NCI-H1105 (cell line): ENCODE results near the gene GPR139.

Experiments
- DNase-seq: peaks from one replicate; lab custom pipeline; 2025; lab: John Stamatoyannopoulos, UW

The GPR139 gene

DNA sequence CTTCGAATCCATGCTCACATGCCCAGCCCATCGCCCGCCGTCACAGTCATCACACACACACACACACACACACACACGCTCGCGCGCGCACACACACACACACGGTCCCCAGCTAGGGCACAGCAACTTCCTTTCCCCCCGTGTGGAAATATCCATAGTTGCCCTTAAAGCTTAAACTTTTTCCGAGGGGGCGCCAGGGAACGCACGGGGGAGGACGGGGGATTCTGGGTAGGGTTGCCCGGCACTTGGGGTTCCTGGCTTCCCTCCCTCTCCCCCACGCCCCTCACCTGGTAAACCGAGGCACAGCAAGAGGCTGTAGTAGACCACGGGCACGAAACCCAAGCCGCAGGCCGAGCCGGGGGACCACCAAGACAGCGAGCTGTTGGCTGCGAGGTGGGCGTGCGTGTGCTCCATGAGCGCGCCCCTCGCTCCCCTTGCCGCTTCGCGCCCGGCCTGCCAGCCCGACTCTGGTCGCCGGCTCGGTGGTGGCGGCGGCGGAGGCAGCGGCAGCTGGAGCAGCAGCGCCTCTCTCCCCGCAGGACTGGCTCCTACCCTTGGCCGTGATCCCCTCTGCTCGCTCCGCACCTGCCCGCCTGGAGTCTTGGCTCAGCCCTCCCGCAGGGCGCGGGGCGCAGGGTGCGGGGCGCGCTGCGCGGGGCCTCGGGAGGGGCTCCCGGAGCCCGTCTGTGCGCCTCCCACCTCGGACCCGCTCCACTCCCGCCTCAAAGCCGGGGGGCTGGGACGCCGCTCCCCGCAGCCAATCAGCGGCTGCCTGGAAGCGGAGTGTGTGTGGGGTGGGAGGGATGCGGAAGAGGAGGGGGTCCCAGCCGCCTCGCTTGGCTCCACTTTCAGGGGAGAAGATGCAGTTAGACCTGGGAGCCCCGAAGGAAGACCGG is at the start of gene GPR139:
Gene GPR139 (minus strand): TSS at position 688 of the 896 bp plus-strand sequence. CDS start 274 bp downstream, at position 414.
- DNase-seq, result no peak

DNA sequence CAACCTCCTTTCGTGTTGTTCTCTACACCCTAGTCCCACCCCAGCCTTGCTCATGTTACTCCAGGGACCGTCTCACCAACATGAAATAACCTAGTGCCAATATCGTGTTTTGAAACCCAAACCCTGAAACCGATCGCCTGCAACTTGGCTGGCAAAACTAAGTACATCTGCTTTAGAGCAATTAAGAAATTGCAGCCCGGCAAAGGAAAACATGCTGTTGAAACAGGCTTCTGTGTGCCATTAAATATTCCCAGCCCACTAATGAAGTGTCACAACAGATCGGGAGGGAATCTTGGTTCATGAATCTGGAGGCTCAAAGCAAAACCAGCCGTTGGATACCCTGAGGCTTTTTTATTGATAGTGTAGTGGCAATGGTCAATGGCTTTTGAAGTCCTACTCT is 48.3 kb upstream of the GPR139 start:
- no peak for DNase-seq

DNA sequence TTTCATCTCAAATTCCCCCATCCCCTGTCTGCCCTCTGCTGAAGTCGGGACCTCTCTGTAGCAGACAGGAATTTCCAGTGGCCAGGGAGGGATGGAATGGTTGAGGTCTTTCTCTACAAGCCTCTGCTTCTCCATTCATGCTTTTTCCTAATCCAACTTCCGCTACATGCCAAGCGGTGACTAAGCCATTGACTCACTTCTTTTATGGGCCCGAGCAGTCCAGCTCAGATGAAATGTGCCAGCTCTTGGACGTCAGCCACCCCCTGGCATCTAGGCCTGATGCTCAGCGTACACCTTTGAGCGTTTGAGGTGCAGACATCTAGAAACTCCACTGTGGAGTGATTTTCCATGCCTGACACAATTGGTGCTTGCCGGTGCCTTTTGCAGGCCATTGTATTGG is 40.7 kb upstream of the GPR139 start:
- no peak for DNase-seq

DNA sequence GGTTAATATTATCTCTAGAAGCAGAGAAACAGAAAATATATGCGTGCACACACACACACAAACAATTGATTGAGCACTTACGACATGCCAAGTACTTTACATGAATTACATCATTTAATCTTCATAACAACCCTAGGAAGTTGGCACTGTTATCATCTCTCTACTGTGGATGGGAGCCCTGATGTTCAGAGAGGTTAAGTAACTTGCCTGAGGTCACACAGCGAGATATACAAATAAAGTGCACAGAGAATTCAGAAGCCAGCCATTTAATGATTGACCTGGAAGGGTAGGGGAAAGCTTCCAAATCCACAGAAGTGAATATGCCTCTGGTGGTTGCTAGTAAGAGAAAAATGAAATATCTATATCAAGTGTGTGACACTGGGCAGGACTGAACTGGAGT is 37.5 kb upstream of the GPR139 start:
- DNase-seq, result no peak

DNA sequence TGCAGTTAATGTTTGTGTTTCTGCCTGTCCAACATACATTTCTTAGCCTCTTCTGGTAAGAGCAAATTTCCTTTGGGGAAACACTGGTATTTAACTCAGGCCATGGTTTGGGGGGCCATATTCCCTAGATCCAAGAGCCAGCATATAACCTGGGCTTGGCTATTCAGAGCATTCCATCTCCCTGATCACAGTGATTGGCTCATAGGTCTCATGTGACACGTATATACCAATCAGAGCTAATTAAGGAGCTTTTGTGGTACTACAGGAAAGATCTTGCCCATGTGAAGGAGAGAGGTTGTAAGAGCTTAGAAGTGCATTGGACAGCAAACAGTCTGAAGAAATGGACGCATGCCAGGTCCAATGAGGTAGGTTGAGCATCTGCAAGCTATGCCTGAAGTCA is 33.4 kb upstream of the GPR139 start:
- no peak for DNase-seq

DNA sequence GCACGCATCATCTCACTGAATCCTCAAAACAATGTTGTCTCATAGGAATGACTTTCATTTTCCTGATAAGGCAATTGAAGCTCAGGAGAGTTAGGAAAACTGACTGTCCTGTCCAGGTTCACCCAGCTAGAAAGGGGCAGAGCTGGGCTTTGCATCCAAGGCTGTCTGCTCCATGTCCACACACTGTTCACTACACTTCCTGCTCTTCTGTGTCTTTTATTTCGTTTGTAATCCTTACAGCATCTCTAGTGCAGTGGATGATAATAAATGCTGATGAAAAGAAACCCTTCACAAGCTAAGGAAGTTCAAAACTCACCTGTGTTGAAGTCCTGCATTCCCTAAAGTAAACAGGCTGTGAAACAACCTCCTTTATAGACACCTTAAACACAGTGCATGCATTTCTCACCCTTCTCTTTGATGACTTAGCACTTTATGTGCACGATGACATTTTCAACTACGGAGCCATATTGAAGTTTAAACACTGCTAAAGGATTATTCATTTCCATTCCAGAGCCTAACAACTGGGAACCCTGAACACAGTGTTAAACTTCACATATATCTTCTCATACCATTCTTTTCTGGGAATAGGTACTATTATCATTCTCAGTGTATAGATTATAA is 31.0 kb upstream of the GPR139 start:
- DNase-seq, result no peak

DNA sequence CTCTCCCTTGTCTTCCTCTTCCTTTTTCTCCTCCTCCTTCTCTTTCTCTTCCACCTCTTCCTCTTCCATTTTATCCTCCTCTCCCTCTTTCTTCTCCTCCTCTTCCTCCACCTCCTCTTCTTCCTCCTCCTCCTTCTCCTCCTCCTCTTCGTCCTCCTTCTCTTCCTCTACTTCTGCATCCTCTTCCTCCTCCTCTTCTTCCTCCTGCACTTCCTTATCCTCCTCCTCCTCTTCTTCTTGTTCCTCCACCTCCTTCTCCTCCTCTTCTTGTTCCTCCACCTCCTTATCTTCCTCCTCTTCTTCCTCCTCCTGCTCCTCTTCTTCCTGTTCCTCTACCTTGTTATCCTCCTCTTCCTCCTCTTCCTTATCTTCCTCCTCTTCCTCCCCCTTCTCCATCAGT is 28.8 kb upstream of the GPR139 start:
- no peak for DNase-seq

DNA sequence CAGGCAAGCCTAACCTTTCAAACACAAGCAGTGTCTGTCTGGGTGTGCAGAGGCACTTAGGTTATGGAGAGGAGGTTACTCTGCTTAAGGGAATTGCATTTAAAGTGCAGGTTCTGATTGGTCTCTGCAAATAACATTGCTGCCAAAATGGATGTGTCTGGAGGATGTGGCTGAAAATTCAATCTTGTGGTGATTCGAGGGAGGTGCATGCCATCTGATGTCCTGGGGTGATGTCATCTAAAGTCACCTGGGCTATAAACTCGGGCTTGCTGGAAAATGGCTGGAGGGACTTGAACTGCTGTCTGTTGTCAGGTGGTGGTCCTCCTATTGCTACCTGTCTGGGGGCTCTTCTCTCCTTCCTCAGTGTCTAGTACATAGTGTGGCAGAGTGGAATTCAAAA is 28.3 kb upstream of the GPR139 start:
- no peak for DNase-seq

DNA sequence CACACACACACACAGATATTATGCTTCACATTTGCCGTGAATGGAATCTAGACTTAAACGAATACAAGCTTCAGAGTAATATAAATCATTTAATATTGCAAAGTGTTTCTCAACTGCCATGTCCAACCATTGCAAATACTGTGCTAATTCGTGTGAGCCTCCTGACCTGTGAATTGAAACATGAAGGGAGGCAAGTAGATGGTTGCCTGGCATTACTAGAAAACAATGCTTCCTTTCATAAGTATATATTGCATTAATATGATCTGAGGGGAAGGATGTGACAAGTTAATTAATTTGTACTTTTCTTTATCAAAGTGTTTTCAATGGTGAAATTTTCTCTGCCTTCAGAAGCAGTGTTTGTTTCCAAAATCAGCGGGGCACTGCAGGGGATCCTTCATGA is 25.7 kb upstream of the GPR139 start:
- DNase-seq, result no peak

DNA sequence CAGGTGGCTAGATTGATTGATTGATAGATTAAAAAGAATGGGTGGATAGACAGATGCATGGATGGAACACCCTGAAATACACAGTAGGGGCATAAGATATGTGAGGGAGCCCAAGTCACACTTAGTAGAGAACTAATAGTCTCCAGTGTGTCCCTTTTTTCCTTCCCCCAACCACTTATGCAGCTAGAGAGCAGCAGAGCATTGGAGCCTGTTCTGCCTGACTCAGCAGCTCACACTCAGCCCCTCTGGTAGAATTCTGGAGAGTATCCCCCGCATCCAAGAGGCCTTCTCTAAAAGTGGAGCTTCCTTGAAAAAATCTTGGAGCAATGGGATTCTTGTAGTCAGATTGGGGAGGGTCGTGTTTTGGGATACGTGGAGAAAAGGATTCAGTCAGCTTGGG is 20.5 kb upstream of the GPR139 start:
- DNase-seq, result no peak

DNA sequence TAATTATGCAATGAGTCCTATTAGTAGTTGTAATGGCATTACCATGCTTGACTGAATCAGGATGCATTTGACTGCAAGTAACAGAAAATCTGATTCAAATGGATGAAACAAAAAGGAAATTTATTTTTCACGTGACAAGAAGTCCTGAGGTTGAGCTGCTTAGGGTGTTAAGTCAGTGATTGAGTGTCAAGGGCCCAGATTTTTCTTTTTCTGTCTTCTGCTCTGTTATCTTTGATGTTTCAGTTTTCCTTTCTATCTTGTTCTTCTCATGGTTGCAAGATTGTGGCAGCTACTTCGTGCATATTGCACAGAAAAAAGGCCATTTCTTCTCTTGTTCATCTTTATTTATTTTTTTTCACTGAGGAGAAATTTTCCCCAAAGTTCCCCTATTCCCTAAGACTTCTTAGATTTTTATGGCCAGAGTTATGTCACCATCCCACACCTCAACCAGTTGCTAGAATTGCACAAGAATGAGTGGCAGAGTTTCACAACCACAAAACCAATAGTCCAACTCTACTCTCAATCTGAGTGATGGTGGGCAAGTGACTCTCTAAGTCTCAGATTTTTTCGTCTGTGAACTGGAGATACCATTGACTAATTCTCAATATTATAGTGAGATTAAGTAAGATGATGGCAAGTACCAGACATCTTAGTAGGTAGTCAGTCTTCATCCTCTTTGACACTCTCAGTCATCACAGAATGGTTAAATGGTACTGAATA is 15.7 kb upstream of the GPR139 start:
- no peak for DNase-seq

DNA sequence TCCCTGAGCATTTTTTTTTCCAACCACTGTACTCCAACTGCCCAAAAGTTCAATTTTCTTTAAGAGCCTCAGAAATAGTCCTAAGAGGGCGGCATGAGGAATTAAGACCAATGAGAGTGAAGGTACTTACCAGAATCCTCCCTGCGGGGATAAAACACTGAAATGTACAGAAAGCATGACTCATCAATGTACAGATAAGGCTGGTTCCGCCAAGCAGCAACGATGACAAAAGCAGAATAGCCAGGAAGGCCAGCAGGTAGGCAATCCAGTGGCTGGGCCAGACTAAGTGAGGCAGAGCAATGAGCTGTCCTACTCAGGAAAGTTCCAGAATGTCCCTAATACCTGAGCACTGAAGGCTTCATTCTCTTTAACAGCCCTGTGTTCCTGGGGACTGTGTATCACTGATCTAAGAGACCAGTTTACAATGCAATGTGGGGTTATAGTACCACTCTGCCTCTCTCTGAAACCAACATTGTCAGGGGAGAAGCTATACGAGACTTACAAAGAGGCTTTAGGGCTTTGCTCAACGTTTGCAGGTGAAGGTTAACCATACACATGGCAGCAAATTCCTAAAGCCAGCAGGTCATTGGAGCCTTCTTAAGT is 11.0 kb upstream of the GPR139 start:
- no peak for DNase-seq

DNA sequence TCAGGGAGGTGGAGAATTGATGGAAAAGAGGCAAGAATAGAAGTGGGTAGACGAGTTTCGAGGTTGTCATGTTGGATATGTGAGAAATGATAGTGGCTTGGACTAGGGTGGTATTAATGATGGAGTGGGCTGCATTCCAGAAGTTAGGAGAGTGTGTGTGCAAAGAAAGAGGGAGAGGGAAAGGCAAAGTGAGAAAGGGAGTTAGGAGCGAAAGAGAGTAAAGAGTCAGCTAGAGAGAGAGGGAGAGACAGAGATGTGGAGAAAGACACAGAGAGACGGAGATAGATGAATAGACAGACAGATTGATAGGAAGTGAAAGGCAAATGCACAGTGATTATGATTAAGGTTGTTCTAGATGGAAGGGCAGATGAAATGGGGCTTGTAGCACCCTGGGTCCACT is 5.4 kb upstream of the GPR139 start:
- DNase-seq, result no peak

DNA sequence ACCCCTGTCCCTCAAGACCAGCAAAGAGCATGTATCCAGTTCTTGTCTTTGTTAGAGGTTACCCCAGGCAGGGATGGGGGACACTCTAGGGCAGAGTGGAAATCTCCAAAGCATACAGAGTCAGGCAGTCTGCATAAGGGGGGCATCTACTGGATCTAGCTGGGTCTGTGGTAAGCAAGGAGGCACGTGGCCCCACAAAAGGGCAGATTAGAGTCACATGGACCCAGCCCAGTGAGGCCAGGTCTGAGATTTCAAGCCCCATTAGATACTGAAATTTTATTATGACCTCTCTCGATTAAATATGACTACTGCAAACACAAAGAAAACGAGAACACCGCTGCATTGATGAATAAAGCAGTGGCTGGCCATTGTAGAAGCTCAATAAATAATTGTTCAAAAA is 1.6 kb upstream of the GPR139 start:
- no peak for DNase-seq

DNA sequence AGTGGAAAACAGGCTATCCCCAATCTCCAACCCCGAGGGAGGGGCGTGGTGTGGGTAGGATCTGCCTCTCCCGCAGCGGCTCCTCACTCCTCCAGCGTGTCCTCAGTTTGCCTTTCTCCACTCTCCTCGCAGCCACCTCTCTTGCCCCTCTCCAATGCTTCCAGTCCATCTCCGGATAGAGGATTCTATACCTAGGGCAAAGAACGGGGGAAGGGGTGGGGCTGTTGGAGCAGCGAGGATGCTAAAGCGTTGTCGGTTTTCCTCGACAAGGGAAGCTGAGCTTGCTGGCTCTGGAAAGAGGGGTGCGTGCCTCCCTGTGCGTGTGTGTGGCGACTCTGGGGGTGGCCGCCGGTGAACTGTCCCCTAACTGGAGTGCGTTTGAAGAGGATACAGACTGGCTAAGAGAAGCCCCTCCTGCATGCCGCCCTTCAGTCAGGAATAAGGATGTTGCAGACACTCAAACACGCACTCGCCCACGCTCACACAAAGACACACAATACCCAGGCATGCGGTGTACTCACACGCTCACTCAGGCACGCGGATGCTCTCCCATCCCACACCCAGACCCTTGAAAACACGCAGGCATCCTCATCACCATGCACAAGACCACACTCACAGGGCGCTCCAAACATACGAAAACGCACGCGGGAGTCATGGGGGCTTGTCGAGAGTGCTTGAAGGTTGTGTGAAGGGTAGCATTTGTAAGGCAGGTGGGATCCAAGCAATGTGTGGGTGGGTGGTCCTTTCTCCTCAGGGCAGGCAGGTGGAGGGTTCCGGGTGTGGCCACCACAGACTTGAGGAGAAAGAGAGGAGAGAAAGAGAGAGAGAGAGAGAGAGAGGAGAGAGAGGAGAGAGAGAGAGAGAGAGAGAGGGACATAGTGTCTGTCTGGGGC is 655 bp upstream of the GPR139 start:
- DNase-seq, result no peak

DNA sequence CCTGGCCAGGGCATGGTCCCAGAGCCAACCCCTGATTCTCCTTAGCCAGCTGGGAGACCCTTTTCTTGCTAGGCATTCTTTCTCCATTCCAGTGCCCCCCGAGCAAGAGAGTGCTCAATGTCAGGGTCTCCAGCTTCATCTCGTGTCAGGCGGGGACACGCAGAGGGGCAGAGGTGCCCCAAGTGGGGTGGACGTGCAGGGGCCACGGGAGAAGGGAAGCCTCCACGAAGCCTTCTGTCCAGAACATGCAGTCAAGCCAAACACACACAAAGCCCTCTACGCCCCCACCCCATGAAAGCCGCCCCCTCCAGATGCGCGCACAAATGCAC is 852 bp downstream of the GPR139 start:
- no peak for DNase-seq

DNA sequence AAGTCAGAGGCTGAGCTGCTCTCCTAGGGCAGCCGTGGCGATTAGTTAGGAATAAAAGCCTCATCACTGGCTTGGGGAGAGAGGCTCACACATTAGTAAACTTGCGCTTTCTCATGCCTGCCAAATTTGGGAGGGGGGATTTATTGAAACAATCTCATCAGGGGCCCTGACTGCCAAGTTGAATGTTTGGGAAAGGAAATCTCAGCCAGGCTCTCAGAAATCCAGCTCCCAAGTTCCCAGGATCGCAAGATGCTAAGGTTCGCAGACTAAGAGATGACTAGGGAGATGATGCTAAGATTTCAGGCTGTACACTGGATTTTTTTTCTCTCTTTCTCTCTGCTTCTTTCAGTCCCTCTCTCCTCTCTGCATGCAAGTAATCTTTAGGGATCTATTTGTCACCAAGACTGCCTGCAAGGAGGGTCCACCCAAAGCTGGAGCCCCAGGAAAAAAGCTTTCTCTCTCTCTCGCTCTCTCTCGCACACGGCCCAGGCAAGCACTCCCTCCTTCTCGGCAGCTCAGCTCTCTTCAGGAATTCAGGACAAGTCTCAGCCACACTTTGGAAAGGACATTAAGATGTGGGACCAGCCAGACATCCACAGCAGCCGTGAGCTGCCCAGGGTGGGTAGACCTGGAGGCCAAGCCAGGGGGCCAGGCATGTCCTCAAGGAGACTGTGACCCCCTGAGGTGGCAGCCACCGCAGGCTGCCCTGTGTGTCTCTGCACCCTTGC is 1.4 kb downstream of the GPR139 start:
- DNase-seq, result no peak

DNA sequence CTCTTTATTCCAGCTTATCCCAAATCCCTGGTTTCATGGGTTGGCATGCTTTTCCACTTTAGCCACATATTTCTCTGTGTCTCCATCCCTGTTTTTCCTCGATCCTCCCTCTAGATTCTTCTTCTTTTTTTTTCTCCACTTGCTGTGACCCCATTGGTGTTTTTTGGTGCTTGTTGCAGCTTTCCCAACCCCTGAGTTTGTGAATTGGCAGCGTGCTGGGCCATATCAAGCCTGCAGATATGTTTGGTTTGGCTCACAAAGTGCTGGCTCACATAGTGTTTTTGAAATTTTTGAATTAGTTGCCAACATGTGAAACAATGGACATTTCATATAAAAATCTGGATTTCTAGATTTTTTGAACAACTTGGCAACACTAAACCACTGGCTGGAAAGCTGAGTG is 8.8 kb downstream of the GPR139 start:
- DNase-seq, result no peak

DNA sequence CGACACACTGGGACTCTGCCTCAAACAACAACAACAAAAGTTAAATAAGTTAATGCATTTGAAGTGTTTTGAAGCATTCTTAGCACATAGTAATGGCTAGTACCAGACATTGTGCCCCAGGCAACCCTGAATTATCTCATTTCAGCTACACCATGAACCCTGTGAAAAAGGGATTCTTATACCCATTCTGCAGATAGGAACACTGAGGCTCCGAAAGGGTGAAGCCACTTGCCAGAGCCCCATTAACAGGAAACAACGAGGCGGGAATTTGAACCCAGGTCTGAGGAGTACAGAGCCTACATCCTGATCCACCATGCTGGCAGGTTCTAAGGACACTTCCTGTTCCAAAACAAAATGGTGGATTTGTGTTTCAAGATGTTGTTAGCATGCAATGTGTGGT is 9.2 kb downstream of the GPR139 start:
- no peak for DNase-seq

DNA sequence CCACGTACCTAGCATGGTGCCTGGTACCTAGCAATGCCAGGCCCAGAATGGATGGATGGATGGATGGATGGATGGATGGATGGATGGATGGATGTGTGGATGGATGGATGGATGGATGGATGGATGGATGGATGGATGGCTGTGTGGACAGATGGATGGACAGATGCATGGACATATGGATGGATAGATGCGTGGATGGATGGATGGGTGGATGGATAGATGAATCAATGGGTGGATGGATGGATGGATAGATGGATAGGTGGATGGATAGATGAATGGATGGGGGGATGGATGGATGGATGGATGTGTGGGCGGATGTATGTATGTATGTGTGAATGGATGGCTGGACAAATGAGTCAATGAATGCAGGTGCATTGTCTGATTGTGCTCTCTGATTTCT is 12.6 kb downstream of the GPR139 start:
- no peak for DNase-seq

DNA sequence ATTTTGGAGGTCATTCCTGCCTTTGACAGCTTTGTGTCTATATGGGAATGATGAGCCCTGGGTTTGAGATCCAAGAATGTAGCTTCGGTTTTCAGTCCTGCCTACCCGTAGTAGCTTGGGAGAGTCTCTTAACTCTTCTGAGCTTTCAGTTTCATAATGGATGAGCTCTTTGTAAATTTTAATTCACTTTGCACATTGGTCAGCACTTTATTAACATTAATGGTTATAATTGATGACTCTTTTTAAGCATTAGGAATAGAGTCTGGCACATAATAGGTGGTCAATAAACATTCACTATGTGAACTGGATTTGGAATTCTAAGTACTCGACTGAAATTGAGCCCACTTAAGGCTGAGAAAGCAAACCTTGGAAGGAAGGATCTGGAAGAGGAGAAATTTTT is 17.3 kb downstream of the GPR139 start:
- DNase-seq, result no peak
